NK-92 (cell line): ENCODE results near the gene RTN4RL1.

Experiments used
- DNase-seq: peaks from one replicate; lab custom pipeline; 2025; ENCODE audit not compliant: unreplicated experiment; lab: John Stamatoyannopoulos, UW

Gene RTN4RL1

DNA sequence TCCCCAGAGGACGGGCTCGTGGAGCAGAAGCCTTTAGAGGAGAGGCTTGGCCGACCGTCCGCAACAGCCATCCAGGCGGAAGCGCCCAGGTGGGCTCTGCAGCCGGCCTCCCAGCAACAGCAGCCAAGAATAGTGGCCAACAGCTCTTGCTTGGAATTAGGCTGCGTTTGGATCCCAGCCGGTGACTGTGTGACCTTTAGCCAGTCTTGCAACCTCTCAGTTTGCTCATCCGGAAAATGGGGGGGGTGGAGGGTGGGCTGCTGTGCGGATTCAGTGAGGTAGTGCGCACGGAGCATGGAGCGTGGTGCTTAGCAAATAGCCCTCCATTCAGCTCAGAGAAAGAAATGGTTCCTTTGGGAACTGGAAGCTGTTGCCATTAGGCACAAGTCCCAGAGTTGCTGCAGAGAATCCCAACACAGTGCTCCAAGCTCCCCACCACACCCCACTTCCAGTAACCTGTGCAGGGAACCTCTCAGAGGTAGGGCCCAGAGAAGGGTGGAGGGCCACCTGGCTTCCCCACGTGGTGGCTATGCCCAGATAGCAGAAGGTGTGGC is 46.7 kb downstream of the RTN4RL1 start:
- DNase-seq, result no peak

DNA sequence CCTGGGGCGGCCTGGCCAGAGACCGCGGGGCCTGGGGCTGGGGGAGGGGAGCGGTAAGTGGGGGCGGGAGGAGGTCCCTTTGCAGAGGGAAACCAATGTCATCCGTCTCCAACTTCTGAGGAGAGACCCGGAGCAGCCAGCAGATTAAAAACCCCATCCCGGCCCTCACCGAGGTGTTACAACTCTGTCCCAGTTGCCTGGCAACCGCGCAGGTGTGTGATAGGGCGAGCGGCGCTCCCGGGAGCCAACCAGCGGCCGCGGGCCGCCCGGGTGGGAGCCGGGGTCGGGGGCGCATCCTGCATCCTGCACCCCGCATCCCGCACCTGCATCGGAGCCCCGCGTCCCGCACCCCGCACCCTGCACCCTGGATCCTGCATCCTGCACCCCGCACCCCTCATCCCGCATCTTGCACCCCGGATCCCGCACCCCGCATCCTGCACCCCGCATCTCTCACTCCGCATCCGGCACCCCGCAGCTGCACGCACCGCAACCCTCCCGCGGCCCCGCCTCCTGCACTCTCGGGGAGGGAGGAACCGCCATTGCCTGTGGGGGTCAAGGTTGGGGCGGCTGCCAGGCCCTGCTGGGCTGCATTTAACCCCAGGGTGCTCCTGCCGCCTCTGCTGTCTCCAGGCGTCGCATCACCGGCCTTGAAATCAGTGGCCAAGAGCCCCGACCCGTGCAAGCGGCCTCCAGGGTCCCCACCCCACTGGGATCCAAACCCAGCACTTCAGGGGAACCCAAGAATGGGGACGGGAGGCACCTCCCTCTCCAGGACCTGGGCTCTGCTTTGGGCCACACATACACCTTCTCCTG is 47.3 kb downstream of the RTN4RL1 start:
- no peak for DNase-seq

DNA sequence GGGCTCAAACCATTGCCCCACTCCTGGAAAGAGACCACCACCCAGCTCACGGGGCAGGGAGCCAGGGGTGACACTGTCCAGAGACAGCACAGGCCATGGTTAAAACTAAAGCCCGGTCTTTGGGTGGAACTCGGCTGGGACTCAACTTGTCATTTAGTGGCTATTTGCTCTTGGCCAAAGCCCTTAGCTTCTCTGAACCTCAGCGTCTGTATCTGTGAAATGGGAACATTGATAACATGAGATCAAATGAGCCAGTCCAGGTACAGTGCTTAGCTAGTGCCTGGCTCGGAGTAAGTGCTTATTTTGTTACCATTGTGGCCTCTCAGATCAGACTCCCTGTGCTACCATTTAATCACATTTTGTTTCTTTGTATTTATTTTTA is 48.5 kb downstream of the RTN4RL1 start:
- no peak for DNase-seq

DNA sequence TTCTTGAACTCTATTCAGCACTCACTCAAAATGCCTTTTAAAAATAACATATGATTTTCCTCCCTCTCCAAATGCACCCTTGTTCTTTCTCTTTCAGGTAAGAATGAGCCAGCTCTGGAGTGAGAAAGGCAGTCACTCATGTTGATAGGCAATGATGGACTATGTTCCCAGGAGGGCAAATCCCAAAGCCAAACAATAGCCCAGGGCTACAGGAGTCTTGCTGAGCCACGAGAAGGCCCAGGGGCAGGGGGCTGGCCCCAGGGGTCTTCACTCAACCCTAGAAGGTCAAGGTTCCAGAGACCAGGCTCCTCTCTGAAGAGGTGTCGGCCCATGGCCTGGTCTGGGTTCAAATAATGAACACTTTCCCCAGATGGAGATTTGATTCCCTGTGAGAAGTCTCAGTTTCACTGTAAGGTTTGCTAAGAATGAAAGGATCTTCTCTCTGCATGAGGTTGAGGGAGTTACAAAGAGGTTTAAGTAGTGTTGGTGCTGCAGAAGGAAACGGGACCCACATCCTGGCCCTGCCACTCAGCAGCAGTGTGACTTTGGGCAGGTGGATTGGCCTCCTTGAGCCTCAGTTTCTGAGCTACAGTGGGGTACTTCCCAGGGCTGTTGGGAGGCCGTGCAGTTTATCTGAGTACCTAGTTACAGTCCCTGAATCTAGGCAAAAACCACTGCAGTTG is 49.0 kb downstream of the RTN4RL1 start:
- no peak for DNase-seq

DNA sequence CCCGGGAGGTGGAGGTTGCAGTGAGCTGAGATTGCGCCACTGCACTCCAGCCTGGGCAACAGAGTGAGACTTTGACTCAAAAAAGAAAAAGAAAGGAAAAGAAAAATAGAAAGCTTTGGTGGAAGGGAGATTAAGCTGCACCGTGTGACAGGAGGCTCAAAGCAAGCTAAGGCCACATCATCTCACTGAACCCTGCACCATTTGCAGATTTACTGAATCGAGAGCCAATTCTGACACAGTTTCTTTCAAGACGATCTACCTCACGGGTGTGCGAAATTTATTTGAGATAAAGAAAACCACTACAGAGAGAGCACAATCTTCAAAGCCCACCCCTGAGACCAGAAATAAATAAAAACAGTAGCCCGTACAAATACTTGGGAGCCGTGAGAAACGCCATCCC is 49.6 kb downstream of the RTN4RL1 start:
- no peak for DNase-seq

DNA sequence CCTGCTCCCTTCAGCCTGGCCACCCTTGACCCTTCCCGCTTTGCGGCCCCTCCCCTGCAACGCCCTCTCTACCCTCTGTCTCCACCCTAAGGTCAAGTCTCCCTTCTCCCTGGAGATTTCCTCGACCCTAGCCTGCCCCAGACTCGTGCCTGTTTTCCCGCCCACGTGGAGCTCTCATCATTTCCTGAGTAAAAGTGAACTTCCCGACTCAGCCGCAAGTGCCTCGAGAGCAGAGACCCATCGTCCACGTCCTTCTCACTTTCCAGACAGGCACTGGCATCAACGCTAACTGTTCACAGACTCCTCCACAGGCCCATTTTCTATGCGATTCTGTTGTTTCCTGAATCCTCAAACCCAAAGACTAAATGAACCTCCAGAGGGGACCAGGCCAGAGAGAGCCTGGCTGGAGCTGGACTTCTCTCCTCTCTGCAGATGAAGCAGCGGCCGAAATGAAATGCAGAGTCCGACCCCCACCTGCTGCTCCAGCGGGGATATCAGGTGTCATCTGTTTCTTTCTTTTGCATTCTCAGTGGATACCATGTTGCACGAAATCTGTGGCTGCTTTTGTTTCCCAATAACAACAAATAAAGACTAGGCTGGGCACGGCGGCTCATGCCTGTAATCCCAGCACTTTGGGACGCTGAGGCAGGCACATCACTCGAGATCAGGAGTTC is 52.5 kb downstream of the RTN4RL1 start:
- DNase-seq, result no peak

DNA sequence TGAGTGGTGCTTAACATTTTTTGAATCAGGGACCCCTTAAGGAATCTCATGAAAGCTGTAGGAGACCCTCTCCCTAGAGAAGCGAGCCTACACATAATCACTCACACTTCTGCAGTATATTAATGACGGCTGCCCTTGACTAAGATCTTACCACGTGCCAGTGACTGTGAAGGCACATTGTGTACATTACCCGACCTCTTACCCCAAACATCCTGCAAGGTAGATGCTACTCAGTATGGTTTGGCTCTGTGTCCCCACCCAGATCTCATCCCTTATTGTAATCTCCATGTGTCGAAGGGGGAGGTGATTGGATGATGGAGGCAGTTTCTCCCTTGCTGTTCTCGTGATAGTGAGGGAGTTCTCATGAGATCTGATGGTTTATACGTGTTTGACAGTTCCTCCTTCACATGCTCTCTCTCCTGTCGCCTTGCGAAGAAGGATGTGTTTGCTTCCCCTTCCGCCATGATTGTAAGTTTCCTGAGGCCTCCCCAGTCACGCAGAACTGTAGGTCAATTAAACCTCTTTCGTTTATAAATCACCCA is 54.2 kb downstream of the RTN4RL1 start:
- DNase-seq, result no peak

DNA sequence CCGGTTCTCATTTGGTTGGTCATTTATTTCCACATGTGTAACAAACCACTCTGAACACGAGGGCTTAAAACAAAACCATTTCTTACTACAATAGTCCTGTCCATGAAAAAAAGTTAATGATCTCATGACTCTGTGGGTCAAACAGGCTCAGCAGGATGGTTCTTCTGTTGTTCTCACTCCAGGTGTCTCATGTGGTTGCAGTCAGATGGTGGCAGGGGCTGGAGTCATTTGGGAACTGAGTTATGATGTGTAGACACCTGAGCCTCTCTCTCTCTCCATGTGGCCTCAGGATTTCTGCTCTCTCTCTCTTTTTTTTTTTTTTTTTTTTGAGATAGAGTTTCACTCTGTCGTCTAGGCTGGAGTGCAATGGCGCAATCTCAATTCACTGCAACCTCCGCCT is 55.4 kb downstream of the RTN4RL1 start:
- no peak for DNase-seq

DNA sequence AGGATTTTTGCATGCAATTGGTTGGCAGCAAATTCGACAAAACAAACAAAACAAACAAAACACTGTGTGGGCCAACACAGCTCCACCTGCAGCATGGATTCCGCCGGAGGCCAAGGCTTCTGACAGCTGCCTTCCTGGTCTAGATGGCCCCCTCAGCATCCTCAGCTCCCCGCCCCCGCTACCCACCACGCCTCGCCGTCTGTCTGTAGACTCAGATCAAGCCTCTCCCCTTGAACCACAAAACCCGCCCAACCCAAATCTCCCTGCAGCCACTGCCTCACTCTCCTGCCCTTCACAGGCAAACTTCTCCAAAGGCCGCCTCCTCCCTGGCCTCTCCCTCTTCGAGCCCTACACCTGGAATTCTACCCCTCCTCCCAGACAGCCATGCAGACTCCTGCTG is 57.9 kb downstream of the RTN4RL1 start:
- DNase-seq, result no peak

DNA sequence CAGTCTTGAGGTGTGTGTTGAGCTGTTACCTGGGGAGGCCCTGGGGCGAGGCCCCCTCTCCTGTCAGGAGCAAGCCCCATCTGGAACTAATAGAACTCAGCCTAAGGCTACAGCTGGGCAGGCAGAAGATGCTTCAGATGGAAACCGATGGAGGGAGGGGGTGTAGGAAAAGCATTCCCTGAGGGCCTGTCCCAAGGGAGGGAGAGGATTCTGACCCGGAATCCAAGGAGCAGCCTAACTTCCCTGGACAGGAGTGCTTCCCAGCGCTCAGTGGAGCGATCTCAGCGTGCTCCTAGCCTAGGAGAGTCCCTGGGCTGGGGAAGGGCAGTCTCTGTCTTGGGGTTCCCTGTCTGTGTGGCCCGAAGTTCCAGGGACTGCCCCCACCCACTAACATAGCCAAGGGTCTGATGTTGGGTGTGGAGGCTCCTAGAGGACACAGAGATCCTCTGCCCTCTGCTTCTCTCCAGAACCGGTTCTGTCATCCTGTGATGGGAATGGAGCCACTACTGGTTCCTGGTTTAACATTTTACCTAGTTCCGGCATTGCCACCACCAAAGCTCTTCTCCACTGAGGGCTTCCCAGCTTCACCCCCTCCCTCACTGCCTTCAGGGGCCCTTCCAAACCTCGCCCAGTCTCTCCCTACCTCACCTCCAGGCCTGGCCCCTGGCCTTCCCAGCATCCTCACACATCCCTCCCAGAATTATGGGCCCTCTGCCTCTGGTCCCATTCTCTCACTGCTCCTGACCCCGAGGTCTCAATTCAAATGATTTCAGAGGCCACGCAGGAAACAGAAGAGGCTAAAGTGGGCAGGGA is 58.7 kb downstream of the RTN4RL1 start:
- DNase-seq, result no peak

DNA sequence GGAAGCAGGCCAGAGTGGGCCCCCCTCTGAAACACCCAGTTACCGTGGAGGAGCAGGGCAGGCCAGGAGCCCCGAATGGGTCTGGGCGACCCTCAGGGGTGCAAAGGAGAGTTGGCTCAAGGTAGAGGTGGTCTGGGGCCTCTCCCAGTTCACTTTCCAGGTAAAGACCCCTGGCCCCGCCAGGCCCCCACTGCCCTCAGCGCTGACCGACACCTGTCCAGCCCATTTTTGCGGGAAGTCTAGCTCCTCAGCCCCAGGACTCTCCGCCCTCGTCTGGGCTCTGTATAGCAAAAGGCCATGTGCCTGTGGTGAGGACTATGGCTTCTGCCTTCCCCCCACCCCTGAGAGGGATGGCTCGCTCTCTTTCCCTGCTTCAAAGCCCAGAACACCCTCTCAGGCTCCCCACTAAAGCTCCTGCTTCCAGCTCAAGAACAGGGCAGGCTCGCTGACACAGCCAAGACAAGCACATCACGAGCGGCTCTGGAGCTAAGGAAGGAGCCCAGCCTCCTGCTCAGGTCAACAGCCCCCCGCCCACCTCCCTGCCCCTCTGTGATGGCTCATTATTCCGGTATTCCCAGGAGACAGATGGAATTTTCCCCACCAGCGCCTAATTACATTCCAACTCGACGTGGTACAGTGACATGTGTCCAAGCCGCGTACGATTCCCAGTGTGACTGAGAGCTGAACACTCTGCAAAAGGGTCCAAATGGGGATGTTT is 59.4 kb downstream of the RTN4RL1 start:
- no peak for DNase-seq

DNA sequence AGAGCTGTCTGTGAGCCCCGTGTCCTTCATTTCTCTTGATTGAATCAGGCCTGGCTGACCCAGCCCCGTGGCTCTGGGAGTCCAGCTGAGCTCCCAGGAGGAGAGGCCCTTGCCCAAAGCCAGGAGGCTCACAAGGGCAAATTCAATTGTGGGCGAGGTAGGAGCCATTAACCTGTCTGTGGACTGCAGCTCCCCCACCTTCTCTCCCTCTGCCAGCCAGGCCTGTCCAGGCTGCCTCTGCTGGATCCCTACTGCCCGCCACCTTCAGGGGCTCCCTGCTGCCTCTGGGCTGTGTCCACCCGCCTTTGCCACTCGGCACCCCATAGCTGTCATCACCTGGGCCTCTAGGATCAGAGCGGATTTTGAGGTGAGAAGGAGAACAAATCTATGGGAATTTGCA is 61.9 kb downstream of the RTN4RL1 start:
- no peak for DNase-seq

DNA sequence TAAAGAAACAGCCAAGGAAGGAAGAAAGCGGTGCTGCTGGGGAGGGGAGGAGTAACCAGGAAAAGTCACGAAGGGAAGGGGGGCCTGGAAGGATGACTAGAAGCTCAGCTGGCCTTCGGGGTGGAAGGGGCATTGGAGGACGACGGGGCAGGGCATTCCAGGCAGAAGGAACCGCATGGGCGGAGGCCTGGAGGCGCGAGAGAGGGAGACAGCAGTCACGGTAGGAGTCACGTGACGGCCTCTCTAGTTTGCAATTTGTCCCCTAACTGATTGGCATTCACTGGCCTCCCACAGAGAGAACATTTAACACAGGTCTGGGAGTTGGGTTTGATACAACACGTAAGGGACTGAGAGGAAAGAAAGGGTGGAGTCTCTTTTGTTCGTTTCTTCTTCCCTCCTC is 63.9 kb downstream of the RTN4RL1 start:
- no peak for DNase-seq

DNA sequence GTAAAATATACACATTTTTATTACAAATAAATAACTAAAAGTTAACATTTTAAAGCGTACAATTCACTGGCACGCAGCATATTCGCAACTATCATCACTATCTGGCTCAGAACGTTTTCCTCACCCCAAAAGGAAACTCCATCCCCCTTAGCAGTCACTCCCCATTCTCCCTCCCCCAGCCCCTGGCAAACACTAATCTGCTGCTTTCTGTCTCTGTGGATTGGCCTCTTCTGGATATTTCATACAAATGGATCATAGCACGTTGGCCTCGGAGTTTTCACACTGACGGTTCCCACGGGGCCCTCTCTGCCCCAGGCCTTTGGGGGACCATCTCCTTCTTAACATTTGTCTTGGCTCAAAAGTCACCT is 64.6 kb downstream of the RTN4RL1 start:
- no peak for DNase-seq

DNA sequence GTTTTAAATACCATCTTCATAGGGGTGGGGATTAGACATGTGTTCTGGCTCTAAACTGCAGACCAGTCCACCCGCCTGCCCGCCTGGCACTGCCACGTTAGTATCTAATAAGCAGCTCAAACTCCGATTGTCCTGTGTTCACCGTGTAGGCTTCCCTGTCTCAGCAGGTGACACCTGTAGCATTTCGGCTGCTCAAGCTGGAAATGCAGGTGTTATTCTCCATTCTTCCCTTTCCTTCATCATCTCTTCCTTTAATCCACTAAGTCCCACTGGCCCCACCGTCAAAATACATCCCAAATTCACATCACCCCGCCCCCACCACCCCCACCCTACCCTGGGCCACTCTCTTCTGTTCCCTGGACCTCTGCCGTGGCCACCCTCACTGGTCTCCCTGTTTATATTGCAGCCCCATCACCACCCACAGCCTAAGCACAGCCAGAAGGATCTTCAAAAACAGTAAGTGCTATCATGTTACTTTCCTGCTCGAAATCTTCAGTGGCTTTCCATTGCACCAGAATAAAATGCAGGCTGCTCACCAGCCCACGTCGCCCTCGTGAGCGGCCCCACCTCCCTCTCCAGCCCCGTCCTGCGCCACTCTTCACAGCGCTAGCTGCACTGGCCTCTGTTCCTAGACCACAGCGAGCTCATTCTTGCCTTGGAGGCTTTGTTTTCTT is 65.1 kb downstream of the RTN4RL1 start:
- no peak for DNase-seq

DNA sequence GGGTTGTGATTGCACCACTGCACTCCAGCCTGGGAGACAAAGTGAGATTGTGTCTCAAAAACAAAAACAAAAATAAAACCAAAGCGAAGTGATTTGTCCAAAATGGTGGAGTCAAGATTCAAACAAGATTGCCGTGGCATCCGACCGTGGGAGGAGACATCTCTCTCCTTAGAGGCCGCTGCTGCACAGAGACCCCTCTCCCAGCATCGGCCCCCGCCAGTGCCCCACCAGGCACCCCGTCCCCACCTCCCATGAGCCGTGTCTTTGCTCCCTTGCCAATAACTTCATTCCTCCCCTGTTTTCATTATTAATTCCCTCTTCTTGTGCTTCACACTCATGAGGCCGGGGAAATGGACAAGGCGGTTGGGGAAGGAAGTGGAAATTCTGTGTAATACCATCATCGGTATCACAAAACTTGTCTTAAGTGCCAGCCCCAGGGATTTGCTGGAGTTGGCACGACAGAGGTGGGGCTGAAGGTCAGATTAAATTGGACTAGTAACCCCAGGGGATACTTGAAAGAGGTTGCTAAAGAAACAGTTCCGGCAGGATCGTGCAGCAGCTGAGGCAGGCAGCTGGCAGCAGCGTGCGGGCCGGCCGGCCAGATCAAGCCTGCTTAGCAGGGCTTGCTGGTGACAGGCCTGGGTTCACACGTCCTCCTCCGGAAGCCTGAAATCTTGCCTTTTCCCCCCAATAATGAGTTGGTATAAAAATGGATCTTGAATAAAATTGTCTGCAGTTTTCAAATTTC is 66.8 kb downstream of the RTN4RL1 start:
- DNase-seq, result no peak

DNA sequence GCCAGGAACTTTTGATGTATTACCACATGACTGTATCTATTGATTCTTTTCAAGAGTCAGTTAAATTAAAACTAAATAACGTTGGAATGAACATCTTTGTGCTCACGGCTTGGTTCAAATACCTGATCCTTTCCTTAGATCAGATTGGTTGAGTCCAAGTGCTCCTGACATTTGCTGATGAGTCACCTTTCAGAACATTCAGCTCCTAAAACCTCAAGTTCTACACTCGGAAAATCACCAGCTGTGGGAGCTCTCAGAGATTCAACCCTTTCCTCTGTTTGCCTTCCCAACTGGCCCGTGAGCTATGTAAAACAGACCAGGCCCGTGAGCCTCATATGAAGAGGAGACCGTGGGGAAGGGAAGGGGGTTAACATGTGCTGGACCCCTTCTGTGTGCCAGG is 68.1 kb downstream of the RTN4RL1 start:
- no peak for DNase-seq

DNA sequence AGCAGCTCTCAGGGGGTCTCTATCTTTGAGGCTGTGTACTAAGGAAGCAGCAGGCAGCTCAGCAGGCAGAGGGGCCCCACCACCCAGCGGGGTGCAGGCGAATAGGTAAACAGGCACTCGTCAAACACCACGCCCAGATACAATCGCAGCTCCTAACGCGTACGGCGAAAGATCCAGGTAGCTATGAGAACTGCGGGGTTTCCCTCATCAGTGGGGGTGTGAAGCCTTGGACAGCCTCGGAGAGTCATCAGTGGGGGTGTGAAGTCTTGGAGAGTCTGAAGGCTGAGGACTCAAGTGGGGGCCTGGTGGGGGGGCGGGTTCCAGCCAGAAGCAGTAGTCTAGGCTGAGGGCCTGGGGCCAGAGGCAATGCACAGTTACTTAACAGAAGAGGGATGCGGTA is 69.0 kb downstream of the RTN4RL1 start:
- DNase-seq, result no peak

DNA sequence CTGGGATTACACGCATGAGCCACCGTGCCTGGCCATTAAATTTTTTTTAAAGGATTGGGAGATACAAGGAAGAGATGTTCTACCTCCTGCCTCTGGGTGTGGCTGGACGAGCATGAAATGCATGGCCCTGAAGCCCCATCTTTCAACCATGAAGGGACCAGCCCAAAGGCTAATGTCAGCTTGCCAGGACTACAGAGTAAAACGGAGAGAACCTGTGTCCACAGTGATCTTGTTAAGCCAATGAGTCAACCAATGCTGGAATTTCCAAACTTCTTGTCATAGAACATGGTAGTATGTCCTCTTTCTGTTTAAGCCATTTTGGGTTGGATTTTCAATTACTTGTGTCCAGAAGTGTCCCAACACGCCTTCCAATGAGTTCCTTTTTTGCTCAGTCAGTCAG is 71.3 kb downstream of the RTN4RL1 start:
- DNase-seq, result no peak
